Medulla oblongata (tissue), 1 donor: ENCODE results near the gene C1QTNF5.

Experiments used
- DNase-seq: peaks from one replicate; pipeline ENCODE4 v3.0.0-alpha.2; 2015; ENCODE audit errors: extremely low spot score

C1QTNF5 gene

DNA sequence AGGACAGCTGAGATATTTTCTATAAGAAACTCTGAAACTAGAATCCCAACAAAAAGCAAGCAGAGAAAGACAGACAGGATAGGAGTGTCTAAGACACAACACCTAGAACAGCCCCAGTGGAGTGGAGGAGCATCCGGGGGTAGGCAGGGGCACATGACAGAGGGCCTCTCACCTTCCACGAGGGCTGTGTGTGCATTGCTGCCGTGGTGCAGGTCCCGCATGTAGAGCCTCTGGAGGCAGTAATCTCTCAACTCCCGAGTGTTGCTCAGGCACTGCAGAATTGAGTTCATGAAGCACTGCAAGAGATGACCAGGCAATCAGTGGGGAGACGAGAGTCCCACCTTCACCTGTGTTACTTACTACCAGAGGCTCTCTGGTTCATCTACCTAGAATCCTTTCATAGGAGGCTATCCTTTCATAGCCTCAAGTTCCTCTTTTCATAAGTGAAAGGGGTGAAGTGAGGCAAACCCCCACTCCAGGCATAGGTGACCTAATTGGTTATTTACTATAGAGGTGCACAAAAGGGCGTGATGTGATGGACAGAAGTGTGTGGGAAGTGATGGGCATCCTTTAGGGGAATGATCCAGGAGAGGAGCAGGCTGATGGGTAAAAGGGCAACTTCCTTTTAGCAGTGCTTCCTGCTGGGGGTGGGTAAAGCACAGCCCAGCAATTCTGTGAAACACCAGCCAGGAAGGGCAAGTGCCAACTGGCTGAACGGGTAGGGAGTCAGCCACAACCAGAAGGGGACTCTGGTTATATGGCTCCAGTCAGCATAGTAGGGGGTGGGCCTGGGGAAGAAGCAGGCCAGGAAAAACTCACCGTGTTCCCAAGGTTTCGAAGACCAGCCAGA, 18.9 kb upstream of the C1QTNF5 start:
- DNase-seq = peak; percentile 54

DNA sequence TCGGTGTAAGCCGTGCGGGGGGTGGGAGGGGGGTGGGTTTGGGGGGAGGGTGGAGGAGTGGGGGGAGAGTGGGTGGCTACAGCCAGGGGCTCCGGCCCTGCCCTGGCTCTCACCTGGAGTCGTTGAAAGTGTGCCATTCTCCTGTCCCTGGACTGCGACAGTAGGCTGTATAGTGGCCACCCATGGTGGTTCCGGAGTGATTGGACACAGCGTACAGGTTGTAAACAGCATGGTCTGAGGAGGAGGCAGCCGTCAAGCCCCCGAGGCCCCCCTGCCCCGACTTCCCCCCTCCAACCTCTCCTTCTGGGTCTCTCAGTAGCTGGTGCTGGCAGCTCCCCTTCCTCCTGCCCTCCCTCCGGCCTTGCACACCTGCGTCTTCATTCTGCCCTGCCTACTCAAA, 16.4 kb upstream of the C1QTNF5 start:
- DNase-seq = no peak

DNA sequence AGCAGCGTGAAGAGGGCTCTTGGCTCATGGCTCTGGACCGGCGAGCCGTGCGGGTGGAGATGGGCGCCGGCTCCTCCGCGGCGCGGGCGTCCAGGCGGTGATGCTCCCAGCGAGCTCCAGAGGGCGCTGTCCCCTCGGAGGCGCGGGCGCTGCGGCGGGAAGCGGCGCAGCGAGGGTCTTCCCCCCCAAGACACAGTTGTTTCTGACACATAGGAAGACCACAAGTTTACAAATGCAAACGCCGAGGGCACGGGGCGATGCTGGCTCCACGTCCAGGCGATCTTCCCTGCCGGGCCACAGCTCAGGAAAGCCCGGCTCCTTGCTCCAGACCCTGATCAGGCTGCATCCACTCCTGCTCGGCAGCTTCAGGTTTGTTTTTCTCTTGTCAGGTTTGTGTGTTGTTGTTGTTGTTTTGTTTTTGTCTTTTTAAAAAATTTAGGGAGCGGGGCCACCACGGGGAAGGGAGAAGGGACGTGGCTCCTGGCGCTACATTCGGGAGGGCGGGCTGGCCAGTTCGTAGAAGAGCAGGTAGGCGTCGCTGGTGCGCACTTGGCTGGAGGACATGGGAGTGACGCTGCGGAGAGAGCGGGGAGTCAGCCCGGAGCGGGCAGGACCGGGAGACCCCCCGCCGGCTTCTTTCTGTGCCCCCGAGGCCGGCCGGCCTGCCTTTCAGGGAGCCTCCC, 15.8 kb upstream of the C1QTNF5 start:
- no peak for DNase-seq

DNA sequence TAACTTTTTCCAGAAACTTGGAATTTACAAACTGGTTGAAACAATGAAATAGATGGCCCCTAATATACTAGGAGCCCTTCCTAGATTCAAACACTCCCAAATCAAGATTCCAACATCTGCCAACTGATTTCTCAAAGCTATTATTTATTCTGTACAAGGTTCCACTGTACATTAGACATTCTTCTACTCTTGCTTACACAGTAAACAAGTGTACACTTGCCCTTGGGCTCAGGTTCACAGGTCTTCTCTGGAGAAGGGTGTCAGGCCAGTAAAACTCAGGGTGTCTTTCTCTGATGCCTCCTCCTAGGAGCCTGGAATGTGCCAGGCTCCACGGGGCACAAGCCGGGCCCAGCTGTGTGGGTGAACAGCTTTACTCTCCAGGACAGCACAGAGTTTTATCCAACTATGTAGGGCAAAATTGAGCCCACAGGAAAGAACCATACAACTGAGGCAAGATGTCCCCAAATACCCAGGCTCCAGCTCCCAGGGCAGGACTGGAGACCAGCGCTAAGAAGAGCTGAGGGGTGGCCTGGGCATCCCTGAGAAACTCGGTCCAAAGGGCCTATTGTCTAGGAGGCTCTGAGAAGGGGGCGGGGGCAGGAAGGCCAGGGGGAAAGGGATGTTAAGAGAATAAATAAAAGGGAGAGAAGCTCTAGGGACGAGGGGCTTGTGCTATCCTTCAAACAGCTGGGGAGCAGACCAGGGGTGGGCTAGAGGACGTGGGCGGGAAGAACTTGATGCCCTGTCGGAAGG, 14.6 kb upstream of the C1QTNF5 start:
- DNase-seq = no peak

DNA sequence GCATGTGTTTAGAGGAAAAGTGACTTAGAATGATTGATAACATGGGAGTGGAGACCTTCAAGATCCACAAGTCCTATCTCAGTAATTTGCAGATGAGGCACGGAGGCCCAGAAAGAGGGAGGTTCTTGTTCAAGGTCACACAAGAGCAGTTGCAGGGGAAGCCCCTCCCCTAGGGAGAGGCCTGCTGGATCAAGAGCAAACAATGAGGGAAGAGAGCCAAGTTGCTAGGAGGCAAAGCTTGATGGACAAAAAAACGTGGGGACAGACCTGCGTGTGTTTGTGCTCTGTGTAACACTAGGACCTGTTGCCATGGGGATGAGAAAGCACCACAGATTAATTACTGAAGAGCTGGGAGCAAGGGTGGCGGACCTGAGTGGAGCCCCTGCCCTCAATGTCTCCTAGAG, 12.2 kb upstream of the C1QTNF5 start:
- DNase-seq = peak; percentile 81

DNA sequence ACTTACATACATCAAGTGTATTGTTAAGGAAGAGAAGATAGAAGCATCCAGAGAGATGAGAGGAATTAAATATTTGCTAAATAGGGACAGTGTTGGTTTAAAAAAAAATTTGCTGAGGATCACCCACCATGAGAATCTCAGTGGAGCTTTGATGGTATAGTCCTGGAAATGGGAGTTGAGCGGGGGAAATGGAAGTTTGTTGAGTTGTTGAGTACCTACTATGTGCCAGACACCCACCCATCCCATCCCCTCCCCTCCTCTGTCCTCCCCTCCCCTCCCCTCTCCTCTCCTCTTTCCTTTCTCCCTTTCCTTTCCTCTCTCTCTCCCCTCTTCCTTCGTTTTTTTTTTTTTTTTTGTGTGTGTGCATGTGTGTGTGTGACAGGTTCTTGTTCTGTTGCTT, 10.5 kb upstream of the C1QTNF5 start:
- DNase-seq = no peak

DNA sequence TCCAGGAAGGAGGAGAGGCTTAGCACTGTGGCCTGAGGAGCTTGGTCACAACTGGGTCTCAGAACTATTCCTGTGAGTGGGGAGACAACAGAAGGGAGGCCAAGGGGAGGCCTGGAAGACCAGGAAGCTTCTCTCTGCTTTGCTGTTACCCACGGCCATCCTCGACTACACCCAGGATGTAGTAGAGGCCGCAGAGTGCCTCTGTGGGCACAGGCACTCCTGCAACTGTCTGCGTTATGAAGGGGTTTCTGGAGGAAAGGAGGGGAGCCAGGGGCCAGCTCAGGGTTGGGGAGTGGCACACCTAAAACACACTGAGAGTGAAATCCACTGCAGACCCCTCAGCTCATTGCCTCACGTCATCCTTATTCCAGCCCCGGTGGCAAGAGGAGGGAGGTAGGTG, 9.6 kb upstream of the C1QTNF5 start:
- DNase-seq = no peak

DNA sequence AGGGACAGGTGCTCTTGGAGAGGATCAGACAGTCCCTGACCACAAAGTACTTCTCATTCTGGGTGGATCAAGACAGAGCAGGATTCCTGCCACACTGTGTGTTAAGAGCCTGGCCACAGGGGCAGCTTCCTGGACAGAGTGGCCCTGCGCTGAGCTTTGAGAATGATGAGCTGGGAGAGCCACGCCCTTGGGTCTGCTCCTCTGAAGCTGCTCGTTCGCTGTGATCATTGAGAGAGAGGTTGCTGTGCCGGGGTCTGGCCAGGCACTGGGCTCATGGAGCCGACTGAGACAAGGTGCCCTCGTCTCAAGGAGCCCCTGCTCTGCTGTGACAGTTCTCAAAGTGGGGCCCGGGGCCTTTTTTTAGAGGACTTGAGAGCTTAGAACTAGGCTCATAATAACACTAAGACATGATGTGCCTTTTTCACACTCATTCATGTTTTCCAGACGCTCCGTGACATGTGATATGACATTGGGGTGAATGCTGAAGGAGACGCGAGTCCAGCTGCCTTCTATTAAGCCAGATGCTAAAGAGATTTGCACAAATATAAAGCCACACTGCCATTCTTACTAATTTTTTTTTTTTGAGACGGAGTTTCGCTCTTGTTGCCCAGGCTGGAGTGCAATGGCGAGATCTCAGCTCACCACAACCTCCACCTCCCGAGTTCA, 7.4 kb upstream of the C1QTNF5 start:
- DNase-seq = no peak

DNA sequence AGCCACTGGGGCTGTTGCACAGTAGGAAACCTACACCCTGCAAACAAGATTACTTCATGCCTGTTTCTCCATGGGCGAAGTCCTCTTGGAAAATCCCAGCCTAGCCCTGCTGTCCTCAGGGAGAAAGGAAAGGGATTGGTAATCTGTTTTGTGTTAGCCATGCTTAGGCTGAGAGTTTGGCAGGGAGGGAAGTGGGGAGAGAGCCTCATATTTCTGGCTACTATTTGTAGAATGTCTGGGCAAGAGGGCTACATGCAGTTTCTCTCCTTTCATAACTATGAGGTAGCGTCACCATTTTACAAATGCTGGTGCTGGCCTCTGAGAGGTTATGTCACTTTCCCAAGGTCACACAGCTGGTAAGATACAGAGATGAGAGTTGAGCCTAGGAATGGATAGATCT, 6.6 kb upstream of the C1QTNF5 start:
- DNase-seq = no peak

DNA sequence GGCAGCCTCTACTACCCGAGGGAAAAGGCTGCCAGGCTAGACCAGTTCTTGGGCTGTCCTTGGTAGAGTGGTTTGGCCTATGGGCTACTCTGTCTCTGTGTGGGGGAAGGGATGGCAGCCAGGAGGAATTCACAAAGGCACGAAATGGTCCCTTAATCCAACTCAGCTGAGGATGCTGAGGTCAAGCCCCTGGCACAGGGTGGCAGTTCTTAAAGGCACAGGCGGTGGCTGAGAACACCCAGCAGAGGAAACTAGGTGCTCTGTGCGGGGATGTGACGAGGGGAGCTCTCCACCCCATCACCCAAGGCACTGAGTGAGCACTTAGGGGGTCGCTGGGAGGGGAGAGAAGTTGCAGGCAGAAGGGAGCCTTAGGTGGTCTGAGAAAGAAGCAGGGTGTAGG, 5.9 kb upstream of the C1QTNF5 start, which contains the start of gene MFRP:
TSS of gene MFRP (minus strand) at position 101 of the 400 bp plus-strand sequence. CDS start 192 bp downstream, outside the sequence.
- DNase-seq = no peak

DNA sequence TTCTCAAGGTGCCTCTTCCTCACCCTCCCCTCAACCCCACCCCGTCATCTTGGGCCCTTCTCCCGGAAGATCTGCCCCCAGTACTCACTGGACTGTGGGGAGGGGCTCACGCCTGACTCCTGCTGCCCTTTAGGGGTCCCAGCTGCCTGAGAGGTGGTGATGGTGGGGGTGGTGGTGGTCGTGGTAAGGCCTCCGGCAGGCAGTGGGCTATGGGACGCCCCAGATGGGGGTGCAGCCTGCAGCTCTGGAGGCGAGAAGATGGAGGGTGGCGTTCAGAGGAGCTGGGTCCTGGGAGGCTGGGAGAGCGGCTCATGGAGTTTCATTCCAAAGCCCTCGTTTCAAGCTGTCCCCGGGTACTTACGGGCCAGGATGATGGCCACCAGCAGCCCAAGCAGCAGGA, 5.0 kb upstream of the C1QTNF5 start:
- no peak for DNase-seq

DNA sequence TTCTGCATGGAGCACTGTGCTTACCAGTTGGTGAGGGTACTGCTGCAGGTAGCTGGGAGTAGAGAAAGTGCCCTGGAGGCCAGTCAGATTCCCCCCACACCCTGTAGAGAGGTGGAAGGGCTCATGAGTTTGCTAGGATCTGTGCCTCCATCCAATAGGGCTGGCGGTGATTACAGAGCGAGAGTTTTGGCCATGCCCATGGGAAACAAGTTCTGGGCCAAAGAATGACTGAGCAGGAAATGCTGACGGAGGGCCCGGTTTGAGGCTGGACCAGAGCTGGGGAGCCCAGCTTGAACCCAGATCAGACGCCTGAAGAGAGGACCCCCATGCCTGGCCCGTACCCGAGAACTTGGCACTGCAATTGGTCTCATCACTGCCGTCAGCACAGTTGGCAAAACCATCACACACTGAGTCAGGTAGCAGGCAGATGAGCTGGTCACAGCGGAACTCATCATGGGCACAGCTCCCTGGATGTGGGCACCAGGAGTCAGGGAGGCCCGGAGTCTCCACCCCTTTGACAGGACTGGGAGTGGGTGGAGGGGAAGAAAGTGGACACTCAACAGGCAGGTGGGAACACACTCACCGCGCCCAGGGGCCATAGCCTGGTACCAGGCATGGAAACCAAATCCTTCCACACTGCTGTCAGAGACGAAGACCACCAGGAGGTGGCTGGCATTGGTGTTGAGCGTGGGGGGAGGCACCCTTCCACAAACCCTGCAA, 3.8 kb upstream of the C1QTNF5 start:
- no peak for DNase-seq

DNA sequence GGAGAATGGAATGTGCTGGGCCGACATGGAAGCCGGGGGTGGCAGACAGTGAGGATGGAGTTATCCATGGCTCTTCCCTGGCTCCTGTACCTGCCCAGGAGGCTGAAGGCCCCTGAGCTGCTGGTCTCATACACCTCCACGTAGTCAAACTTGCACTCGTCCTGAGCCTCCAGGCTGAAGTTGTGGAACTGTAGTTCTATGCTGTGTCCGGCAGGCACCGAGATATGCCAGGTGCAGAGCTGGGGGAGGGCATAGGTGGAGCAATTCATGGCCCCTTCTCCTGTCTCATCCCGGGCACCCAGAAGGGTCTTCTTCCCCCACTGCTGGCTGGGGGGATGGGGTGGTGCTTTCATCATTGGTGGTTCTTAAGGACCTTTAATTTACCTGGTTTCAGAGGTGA, 3.0 kb upstream of the C1QTNF5 start:
- DNase-seq = no peak

DNA sequence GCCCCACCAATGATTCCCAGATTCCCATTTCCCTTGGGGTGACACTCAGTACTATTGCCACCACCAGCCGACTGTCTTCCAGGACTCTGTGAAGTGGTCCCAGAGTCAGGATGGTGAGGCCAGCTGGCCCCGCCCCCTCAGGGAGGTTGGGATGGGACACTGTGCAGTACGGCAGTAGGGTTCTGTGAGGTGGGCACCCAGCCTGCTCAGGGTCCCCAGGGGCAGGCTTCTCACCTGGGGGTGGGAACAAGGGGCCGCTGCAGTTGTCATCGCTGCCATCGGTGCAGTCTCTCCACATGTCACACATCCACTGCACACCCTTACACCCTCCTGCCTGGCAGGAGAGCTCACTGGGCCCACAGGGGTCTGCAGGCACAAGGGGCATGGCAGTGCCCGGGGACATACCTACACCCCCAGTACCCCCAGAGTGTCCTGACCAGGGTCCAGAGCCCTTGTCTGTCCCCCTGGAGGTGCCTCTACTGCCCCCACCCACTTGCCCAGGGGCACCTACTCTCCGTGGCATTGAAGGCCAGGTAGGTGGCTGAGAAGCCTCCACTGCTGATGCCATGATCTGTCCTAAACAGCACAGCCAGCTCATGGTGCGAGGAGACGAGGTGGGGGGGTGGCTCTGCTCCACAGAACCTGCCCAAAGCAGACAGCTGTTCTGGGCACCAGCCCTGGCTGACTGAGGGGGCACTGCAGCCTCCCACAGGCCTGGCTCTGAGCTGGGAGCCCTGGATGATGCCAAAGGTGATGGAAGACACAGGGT, 1.9 kb upstream of the C1QTNF5 start:
- DNase-seq = no peak

DNA sequence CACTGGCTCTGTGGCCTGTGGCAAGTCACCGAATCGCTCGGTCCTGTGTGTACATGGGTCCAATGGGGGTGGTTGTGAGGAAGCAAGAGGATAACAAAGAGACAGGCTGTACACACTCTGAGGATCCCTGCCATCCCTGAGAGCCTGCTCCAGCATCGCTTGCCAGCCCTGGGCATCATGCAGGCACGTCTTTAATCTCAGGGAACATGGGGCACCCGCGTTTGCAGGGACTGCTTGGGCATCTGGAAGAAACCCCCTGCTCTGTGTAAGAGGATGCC, 1.3 kb upstream of the C1QTNF5 start:
- DNase-seq = no peak

DNA sequence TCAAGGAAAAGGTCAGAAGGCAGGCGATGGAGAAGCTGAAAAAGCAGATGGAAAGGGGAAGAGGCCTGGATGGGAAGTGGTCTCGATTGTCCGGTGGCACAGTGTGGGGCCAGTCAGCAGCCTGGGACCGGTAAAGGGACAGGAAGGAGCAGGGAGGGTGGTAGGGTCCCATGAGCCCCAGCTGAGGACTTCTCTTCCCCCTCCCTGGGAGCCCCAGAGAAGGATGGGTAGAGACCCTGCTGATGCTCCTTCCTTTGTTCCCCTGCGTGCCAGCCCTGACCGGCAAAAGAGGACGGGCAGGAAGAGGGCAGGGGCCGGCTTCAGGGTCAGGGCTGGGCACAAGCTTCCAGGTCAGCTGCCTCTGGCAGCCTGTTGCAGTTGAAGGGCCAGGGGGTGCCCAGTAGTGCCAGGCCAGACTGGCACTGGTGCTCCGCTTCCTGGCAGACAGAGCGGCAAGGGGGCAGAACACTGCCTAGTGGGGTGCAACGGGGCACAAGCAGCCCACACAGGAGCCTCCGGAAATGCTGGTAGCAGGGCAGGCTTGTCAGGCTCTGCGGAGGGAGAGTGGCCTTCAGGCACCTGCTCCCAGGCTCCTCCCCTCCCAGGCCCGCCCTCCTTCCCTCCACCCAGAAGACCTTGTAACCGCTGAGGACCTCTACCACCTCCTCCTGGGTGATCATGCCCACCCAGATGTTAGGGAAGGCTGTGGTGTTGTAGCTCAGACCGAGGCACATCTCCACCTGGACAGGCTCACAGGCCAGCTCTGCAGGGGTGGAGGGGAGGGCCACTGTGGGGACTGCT, 739 bp upstream of the C1QTNF5 start:
- DNase-seq = no peak

DNA sequence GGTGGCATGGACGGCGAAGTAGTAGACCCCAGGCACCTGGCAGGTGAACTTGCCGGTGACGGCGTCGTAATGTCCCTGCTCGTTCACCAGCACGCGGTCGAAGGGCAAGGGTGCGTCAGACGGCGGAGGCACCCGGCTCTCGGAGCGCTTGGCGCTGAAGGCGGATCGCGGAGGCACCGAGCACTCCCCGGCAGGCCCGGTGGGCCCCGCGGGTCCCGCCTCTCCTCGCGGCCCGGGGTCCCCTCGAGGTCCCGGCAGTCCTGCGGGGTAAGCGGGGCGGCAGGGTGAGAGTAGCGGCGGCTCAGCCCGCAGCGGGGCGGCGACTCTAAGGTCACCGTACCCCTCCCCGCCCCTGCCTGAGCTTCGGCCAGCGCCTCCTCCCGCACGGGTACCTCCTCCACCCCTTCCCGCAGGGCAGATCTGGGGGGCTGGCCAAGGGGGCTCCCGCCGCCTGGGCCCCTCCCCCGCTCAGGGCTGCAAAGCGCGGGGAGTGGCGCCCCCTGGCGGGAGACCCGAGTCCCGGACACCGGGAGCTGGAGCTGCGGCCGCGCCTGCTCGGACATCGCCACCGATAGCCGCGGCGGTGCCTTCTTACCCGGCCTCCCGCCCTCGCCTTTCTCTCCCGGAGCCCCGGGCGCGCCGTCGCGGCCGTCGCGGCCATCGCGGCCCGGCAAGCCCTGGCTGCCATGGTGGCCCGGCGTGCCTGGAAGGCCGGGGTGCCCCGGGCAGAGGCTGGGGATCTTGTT, 921 bp downstream of the C1QTNF5 start:
- peak; percentile 79 for DNase-seq

DNA sequence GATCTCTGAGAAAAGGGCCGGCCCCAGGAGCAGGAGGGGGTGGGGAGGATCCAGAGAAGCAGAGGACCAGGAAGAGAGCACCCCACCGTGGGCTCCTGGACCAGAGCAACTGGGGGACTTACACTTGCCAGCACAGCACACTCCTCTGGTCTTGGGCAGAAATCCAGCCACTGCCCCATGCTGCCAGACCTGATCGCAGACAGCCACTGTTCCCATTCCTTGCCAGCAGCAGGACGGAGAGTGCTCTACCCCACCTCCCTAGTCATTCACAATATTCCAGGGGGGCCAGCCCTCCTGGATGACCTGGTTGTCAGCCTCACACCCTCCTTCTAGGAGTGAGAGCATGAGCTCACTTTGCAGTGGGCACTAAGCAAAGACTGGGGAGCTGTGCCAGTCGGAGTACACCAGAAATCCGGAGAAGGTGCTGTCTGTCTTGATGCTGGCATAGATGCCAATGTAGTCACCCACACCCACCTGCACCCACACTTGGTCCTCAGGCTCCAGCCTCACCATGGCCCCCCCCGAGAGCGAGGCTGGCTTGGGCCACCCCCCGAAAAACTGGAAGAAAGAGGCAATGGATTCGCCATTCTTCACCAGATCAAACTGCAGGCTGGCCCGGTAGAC, 1.6 kb downstream of the C1QTNF5 start:
- peak; percentile 45 for DNase-seq
